Hepatocyte (in vitro differentiated cells): Measurements from ENCODE around the gene SH2B2. TPM values are rescaled to one million over a fixed set of nuclear protein-coding genes. Genes with fewer than 3 reads are reported as not detected.

Experiments used
- DNase-seq: peaks from one replicate; pipeline ENCODE4 v3.0.0-alpha.2; 2016; ENCODE audit warnings: low spot score
- H2AFZ ChIP-seq: fragments of 200-600 bp; sonication (generic); 2 replicates; pipeline ENCODE4 v1.6.0; 2016; ENCODE audit warnings: antibody characterized with exemption, mild to moderate bottlenecking
- H3K27ac ChIP-seq: fragments of 200-600 bp; sonication (generic); 2 replicates; pipeline ENCODE4 v1.5.1; 2016; ENCODE audit warnings: mild to moderate bottlenecking
- H3K27me3 ChIP-seq: fragments of 200-600 bp; sonication (generic); 2 replicates; pipeline ENCODE4 v1.6.1; 2016
- H3K36me3 ChIP-seq: fragments of 200-600 bp; sonication (generic); replicated peaks from 2 replicates; pipeline ENCODE4 v1.5.1; 2016; ENCODE audit warnings: low read depth; ENCODE audit not compliant: insufficient read depth
- H3K4me1 ChIP-seq: fragments of 200-600 bp; sonication (generic); 2 replicates; pipeline ENCODE4 v1.5.1; 2016; ENCODE audit warnings: mild to moderate bottlenecking, moderate library complexity; ENCODE audit not compliant: insufficient read depth
- H3K4me2 ChIP-seq: fragments of 200-600 bp; sonication (generic); 2 replicates; pipeline ENCODE4 v1.6.0; 2016
- H3K4me3 ChIP-seq: fragments of 200-600 bp; sonication (generic); 2 replicates; pipeline ENCODE4 v1.5.1; 2016; ENCODE audit warnings: mild to moderate bottlenecking
- H3K79me2 ChIP-seq: fragments of 200-600 bp; sonication (generic); 2 replicates; pipeline ENCODE4 v1.6.0; 2017; ENCODE audit warnings: mild to moderate bottlenecking
- H3K9me2 ChIP-seq: fragments of 200-600 bp; sonication (generic); replicated peaks from 2 replicates; pipeline ENCODE4 v1.6.0; 2017; ENCODE audit warnings: mild to moderate bottlenecking; ENCODE audit not compliant: insufficient read depth
- H3K9me3 ChIP-seq: fragments of 200-600 bp; sonication (generic); 2 replicates; pipeline ENCODE4 v1.5.1; 2016; ENCODE audit warnings: low read depth, mild to moderate bottlenecking
- H4K20me1 ChIP-seq: fragments of 200-600 bp; sonication (generic); 2 replicates; pipeline ENCODE4 v1.6.0; 2016; ENCODE audit warnings: mild to moderate bottlenecking; ENCODE audit not compliant: insufficient read depth, poor library complexity, severe bottlenecking
- EZH2 ChIP-seq: fragments of 200-600 bp; sonication (generic); IDR thresholded peaks from 2 replicates; pipeline ENCODE4 v1.6.1; 2016; ENCODE audit warnings: antibody characterized with exemption, mild to moderate bottlenecking, borderline replicate concordance
- EZH2phosphoT487 ChIP-seq: fragments of 200-600 bp; sonication (generic); IDR thresholded peaks from one replicate; pipeline ENCODE4 v1.6.1; 2018; ENCODE audit warnings: antibody characterized with exemption, mild to moderate bottlenecking, low read depth, moderate library complexity; ENCODE audit not compliant: unreplicated experiment, severe bottlenecking
- WGBS: methylation state at CpG from one replicate; pipeline ENCODE4 v1.1.6; 2016; ENCODE audit warnings: low lambda C conversion rate; ENCODE audit errors: missing lambda C conversion rate; 5-methylcytosine and 5-hydroxymethylcytosine counted together
- polyA plus RNA-seq: library from polyadenylated mRNA; unstranded; fragments of >200 nt; fragmentation: Nextera tagmentation; extraction: Ambion mirVana; gene quantifications from 2 replicates; pipeline ENCODE4 v1.2.1, GENCODE V29; 2016
- total RNA-seq: library from RNA; depleted of rRNA; stranded (reverse); fragments of >200 nt; gene quantifications from 2 replicates; pipeline ENCODE4 v1.2.3, GENCODE V29; 2014
- TF ChIP-seq, protein P1 (sequence below): fragments of 200-600 bp; sonication (generic); IDR thresholded peaks from 2 replicates; pipeline ENCODE4 v1.5.1; 2016; ENCODE audit warnings: antibody characterized with exemption, mild to moderate bottlenecking; ENCODE audit not compliant: poor library complexity

SH2B2 gene
- total and polyA plus RNA-seq, 2 experiments from 2014 or later = 3.2 to 7.1 TPM

DNA sequence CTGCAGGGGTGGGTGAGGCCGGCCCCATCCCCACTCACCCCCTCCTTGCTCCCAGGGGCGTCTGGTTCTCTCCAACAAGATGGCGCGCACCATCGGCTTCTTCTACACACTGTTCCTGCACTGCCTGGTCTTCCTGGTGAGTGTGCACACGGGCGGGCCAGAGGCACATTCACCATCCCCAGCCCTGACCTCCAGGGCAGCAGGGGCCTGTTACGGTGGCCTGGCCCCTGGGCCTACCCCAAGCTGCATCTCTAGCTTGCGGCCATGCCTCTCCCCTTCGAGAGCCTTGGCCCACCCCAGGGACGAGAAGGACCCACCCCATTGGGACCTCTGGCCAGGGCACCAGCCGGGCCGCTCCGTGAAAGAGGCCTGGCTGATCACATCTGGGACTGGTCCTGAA, 4.9 kb upstream of the SH2B2 start:
- H3K4me3 ChIP-seq = no peak overlapping the region
- H3K79me2 ChIP-seq = no peaks in the 10 kb centered on the region
- H4K20me1 ChIP-seq = no peaks in the 10 kb centered on the region
- no peaks in the 10 kb centered on the region for H3K36me3 ChIP-seq
- no peaks in the 10 kb centered on the region for H3K9me2 ChIP-seq
- H3K27me3 ChIP-seq = no peaks in the 10 kb centered on the region
- H3K4me2 ChIP-seq = no peak overlapping the region
- no peak overlapping the region for H2AFZ ChIP-seq
- H3K9me3 ChIP-seq = no peaks in the 10 kb centered on the region
- peaks cover 7% of the 10 kb centered on the region for H3K4me1 ChIP-seq
- 96% methylated on average over 12 of the region's 14 CpGs for WGBS
- no peak for TF ChIP-seq EZH2
- TF ChIP-seq, protein P1, sequence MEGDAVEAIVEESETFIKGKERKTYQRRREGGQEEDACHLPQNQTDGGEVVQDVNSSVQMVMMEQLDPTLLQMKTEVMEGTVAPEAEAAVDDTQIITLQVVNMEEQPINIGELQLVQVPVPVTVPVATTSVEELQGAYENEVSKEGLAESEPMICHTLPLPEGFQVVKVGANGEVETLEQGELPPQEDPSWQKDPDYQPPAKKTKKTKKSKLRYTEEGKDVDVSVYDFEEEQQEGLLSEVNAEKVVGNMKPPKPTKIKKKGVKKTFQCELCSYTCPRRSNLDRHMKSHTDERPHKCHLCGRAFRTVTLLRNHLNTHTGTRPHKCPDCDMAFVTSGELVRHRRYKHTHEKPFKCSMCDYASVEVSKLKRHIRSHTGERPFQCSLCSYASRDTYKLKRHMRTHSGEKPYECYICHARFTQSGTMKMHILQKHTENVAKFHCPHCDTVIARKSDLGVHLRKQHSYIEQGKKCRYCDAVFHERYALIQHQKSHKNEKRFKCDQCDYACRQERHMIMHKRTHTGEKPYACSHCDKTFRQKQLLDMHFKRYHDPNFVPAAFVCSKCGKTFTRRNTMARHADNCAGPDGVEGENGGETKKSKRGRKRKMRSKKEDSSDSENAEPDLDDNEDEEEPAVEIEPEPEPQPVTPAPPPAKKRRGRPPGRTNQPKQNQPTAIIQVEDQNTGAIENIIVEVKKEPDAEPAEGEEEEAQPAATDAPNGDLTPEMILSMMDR = no peak
- TF ChIP-seq EZH2phosphoT487 = no peak
- no peak overlapping the region for H3K27ac ChIP-seq
- DNase-seq = no peak

DNA sequence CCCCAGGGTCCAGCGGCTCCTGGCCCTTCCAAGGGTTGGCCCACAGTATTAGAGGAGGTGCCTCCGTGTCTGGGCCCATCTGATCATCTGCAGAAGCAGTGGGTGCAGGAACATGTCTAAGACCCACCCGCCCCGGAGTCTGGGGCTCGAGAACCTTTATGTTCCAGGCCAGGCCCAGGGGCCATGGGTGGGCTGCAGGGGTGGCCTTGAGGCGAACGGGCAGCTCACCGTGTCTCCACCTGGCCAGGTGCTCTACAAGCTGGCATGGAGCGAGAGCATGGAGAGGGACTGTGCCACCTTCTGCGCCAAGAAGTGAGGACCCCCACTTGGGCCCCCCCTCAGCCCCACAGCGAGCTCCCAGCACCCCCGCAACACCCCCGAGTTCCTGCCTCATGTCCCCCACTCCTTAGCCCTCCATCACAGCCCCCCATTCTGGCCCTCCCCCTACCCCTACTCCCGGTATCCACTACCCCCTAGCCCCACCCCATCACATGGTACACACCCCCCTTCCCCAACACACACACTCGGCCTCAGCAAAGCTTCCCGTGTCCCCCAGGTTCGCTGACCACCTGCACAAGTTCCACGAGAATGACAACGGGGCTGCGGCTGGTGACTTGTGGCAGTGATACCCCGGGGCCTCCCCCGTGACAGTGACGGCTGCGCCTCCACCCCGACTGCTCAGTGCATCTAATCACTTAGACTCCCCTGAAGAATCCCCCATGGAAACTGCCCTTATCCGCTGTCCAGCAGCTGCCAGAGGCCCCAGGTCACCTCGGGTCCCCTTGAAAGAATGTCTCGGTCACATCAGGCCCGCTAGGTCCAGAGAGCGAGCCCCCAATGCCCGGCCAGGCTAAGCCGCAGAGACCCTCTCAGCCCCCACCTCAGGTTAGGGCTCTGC, 4.0 kb upstream of the SH2B2 start:
- H3K27ac ChIP-seq = no peak overlapping the region
- H3K9me3 ChIP-seq = no peaks in the 10 kb centered on the region
- H3K4me3 ChIP-seq = no peak overlapping the region
- H3K9me2 ChIP-seq = no peaks in the 10 kb centered on the region
- no peaks in the 10 kb centered on the region for H3K27me3 ChIP-seq
- peaks cover 7% of the 10 kb centered on the region for H3K4me1 ChIP-seq
- H2AFZ ChIP-seq = no peak overlapping the region
- H4K20me1 ChIP-seq = no peaks in the 10 kb centered on the region
- DNase-seq = no peak
- TF ChIP-seq, protein P1 = no peak
- TF ChIP-seq EZH2 = no peak
- TF ChIP-seq EZH2phosphoT487 = no peak
- 96% methylated on average over 27 of the region's 32 CpGs for WGBS
- no peaks in the 10 kb centered on the region for H3K36me3 ChIP-seq
- no peaks in the 10 kb centered on the region for H3K79me2 ChIP-seq
- H3K4me2 ChIP-seq = no peak overlapping the region

DNA sequence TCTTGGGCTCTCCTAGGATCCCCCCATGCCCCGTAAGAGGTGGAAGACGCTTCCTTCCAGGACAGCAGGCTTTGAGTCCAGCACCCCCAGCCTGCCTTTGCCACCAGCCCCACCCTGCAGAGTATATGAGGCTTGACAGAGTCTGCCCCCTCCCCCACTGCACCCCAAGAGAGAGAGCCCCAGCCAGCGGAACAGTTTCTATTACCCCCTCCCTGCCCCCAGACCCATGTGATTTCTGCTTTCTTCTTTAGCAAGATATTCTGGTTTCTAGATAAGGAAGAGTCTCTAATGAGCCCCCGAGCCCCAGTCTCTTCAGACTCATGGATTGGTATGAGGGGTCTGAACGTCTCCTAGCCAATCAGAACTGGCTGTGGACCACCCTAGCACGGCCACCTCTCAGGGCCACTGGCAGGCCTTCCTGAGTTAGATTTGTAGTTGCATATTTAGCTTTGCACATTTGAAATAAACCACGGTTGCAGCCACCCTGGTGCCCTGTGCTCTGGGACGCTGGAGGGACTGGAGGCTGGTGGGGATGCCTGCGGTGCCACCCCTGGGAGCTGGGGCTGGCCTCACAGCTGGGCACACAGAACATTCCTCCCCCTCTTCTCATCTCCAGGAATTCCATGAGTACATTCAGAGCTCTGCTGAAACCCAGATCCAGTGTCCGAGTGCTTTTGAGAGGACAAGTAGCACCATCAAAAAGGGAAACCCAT, 3.0 kb upstream of the SH2B2 start:
- Histone ChIP-seq H3K4me3 (no peak overlapping the region), H3K27ac (no peak overlapping the region), H3K79me2 (no peaks in the 10 kb centered on the region), H3K27me3 (no peaks in the 10 kb centered on the region), H2AFZ (no peak overlapping the region), H3K9me2 (no peaks in the 10 kb centered on the region), H4K20me1 (no peaks in the 10 kb centered on the region), H3K4me1 (peaks cover 7% of the 10 kb centered on the region), H3K4me2 (no peak overlapping the region), H3K36me3 (no peaks in the 10 kb centered on the region), H3K9me3 (no peaks in the 10 kb centered on the region)
- 78% methylated on average over 10 of the region's 10 CpGs for WGBS
- no peak for DNase-seq
- TF ChIP-seq, protein P1 = no peak
- TF ChIP-seq EZH2 = no peak
- TF ChIP-seq EZH2phosphoT487 = no peak
